GM23248 (cell line): ENCODE measurements around the gene TPMT. TPM values are rescaled to one million over a fixed set of nuclear protein-coding genes. Genes with fewer than 3 reads are reported as not detected.

Experiments used
- DNase-seq: peaks from one replicate; pipeline ENCODE4 v3.0.0-alpha.2; 2015
- H2AFZ ChIP-seq: fragments of 200-600 bp; sonication (generic); 2 replicates; pipeline ENCODE4 v1.6.1; 2016; ENCODE audit warnings: antibody characterized with exemption
- H3F3A ChIP-seq: fragments of 200-600 bp; sonication (generic); 2 replicates; pipeline ENCODE4 v1.6.1; 2016; ENCODE audit warnings: mild to moderate bottlenecking, antibody characterized with exemption, mixed run types; ENCODE audit not compliant: insufficient read depth
- H3K27ac ChIP-seq: fragments of 200-600 bp; sonication (generic); 2 replicates; pipeline ENCODE4 v1.5.1; 2016; ENCODE audit warnings: mild to moderate bottlenecking
- H3K27me3 ChIP-seq: fragments of 200-600 bp; sonication (generic); replicated peaks from 2 replicates; pipeline ENCODE4 v1.6.1; 2016; ENCODE audit warnings: mild to moderate bottlenecking; ENCODE audit not compliant: insufficient read depth
- H3K36me3 ChIP-seq: fragments of 200-600 bp; sonication (generic); 2 replicates; pipeline ENCODE4 v1.6.1; 2016; ENCODE audit warnings: low read depth, mild to moderate bottlenecking
- H3K4me1 ChIP-seq: fragments of 200-600 bp; sonication (generic); 2 replicates; pipeline ENCODE4 v1.6.1; 2016; ENCODE audit warnings: mild to moderate bottlenecking; ENCODE audit not compliant: insufficient read depth
- H3K4me2 ChIP-seq: fragments of 200-600 bp; sonication (generic); one replicate; pipeline ENCODE4 v1.6.1; 2016; ENCODE audit warnings: mild to moderate bottlenecking; ENCODE audit not compliant: unreplicated experiment
- H3K4me3 ChIP-seq: fragments of 200-600 bp; sonication (generic); 2 replicates; pipeline ENCODE4 v1.5.1; 2016; ENCODE audit warnings: mild to moderate bottlenecking
- H3K79me2 ChIP-seq: fragments of 200-600 bp; sonication (generic); 2 replicates; pipeline ENCODE4 v1.6.1; 2016; ENCODE audit warnings: mild to moderate bottlenecking; ENCODE audit not compliant: insufficient read depth
- H3K9ac ChIP-seq: fragments of 200-600 bp; sonication (generic); 2 replicates; pipeline ENCODE4 v1.6.1; 2016; ENCODE audit warnings: mild to moderate bottlenecking
- H3K9me2 ChIP-seq: fragments of 200-600 bp; sonication (generic); 2 replicates; pipeline ENCODE4 v1.6.1; 2016; ENCODE audit warnings: mixed run types, mild to moderate bottlenecking, moderate library complexity; ENCODE audit not compliant: insufficient read depth
- H3K9me3 ChIP-seq: fragments of 200-600 bp; sonication (generic); one replicate; pipeline ENCODE4 v1.6.1; 2017; ENCODE audit warnings: low read depth
- H4K20me1 ChIP-seq: fragments of 200-600 bp; sonication (generic); 2 replicates; pipeline ENCODE4 v1.6.0; 2016; ENCODE audit not compliant: insufficient read depth
- EZH2 ChIP-seq: fragments of 200-600 bp; sonication (generic); IDR thresholded peaks from 2 replicates; pipeline ENCODE4 v1.6.1; 2018; ENCODE audit warnings: antibody characterized with exemption, mild to moderate bottlenecking; ENCODE audit not compliant: insufficient read depth, poor library complexity, severe bottlenecking
- EZH2phosphoT487 ChIP-seq: fragments of 200-600 bp; sonication (generic); IDR thresholded peaks from 2 replicates; pipeline ENCODE4 v1.6.1; 2018; ENCODE audit warnings: antibody characterized with exemption, moderate library complexity, mild to moderate bottlenecking, low read depth; ENCODE audit not compliant: insufficient read depth
- WGBS, 2 experiments: methylation state at CpG; one replicate each; pipeline ENCODE4 v1.1.6; 2015 to 2017; ENCODE audit warnings: low lambda C conversion rate in 2 of 2, low coverage in 1 of 2; ENCODE audit errors: missing lambda C conversion rate in 2 of 2; 5-methylcytosine and 5-hydroxymethylcytosine counted together
- in situ Hi-C: fragments of 300-500 bp; cut with MboI; formaldehyde crosslinking; loops from 2 replicates; pipeline ENCODE4 v1.15.0; 2020
- polyA plus RNA-seq: library from polyadenylated mRNA; unstranded; fragments of >200 nt; fragmentation: Nextera tagmentation; extraction: Ambion mirVana; gene quantifications from 2 replicates; pipeline ENCODE4 v1.2.1, GENCODE V29; 2016
- total RNA-seq: library from RNA; depleted of rRNA; stranded (reverse); fragments of >200 nt; shearing (Covaris generic); gene quantifications from 2 replicates; pipeline ENCODE4 v1.2.3, GENCODE V29; 2014

The TPMT gene
- total and polyA plus RNA-seq, 2 experiments from 2014 or later = 22.6 TPM

DNA sequence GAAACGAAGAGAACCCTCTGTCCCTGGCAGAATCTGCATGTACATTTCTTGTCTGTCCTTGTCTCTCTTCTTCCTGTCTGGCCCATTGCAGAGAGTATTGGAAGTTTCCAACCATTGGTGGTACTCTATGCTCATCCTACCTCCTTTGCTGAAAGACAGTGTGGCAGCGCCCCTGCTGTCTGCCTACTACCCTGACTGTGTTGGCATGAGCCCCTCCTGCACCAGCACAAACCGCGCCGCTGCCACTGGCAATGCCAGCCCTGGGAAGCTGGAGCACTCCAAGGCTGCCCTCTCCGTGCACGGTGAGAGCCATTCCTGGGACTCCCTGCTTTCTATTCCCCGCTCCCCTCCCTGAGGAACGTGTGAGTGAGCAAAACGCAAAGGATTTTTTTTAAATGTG, 32.8 kb upstream of the TPMT start:
- H3K36me3 ChIP-seq = no peaks in the 10 kb centered on the region
- H3K27ac ChIP-seq = no peak overlapping the region
- no peak overlapping the region for H2AFZ ChIP-seq
- no peaks in the 10 kb centered on the region for H3K79me2 ChIP-seq
- H4K20me1 ChIP-seq = no peaks in the 10 kb centered on the region
- no peak overlapping the region for H3K4me3 ChIP-seq
- no peaks in the 10 kb centered on the region for H3F3A ChIP-seq
- WGBS, 2 experiments = 96% methylated on average over 10 of the region's 10 CpGs
- no peak for DNase-seq
- no peak overlapping the region for H3K9ac ChIP-seq
- no peak overlapping the region for H3K4me2 ChIP-seq
- H3K27me3 ChIP-seq = no peaks in the 10 kb centered on the region
- no peaks in the 10 kb centered on the region for H3K9me2 ChIP-seq
- in situ Hi-C loops = no loop called here
- TF ChIP-seq EZH2phosphoT487 (no peak), EZH2 (no peak)
- no peaks in the 10 kb centered on the region for H3K4me1 ChIP-seq
- no peaks in the 10 kb centered on the region for H3K9me3 ChIP-seq

DNA sequence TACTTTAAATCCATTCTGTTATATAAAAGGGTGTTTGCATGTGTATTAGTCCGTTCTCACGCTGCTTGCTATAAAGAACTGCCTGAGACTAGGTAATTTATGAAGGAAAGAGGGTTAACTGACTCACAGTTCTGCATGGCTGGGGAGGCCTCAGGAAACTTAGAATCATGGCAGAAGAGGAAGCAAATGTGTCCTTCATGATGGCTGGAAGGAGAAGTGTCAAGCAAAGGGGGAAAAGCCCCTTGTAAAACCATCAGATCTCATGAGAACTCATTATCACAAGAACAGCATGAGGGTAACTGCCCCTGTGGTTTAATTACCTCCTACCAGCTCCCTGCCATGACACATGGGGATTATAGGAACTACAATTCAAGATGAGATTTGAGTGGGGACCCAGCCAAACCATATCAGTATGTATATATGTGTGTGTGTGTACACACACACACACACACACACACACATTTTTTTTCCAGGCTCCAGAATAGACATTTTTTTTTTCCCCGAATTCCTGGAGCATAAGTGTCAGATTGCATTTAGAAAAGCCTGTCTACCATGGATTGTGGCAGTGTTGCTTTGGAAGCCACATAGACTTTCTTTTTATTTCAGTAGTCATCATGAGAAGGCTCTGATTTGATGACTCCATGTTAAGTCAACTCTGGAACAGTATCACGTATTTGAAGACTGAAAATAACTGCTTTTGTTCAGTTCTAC, 31.8 kb upstream of the TPMT start:
- H2AFZ ChIP-seq = no peak overlapping the region
- no peak overlapping the region for H3K4me2 ChIP-seq
- H3K79me2 ChIP-seq = no peaks in the 10 kb centered on the region
- no peak overlapping the region for H3K9ac ChIP-seq
- DNase-seq = no peak
- no peak overlapping the region for H3K4me3 ChIP-seq
- H3K27me3 ChIP-seq = no peaks in the 10 kb centered on the region
- 95 to 97% methylated on average over 4 of the region's 4 CpGs for WGBS, 2 experiments
- TF ChIP-seq EZH2phosphoT487 (no peak), EZH2 (no peak)
- in situ Hi-C loops = no loop called here
- no peaks in the 10 kb centered on the region for H3F3A ChIP-seq
- H3K36me3 ChIP-seq = no peaks in the 10 kb centered on the region
- no peaks in the 10 kb centered on the region for H3K9me2 ChIP-seq
- no peaks in the 10 kb centered on the region for H3K4me1 ChIP-seq
- H3K9me3 ChIP-seq = no peaks in the 10 kb centered on the region
- H3K27ac ChIP-seq = no peak overlapping the region
- H4K20me1 ChIP-seq = no peaks in the 10 kb centered on the region

DNA sequence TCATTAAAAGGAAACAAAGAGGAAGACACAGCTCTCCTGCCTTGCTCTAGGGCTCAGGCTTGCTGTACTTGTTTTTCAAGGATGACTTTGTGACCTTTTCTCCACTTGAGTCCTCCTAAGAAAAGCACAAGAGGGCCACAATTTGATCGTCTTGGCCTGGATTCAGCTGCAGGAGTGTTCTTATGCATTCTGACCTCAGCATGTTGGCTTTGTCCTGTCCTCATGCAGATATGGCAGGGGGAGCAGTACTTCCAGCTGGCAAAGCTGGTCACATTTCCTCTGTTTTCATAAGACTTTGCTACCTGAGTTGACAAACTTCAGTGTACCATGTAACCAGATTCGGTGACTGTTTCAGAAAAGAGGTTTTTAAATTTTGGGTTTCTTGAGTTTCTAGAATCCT, 31.2 kb upstream of the TPMT start:
- H3F3A ChIP-seq = no peaks in the 10 kb centered on the region
- no peak overlapping the region for H3K9ac ChIP-seq
- no peak overlapping the region for H3K27ac ChIP-seq
- in situ Hi-C loops = no loop called here
- H3K4me3 ChIP-seq = no peak overlapping the region
- no peaks in the 10 kb centered on the region for H3K27me3 ChIP-seq
- no peaks in the 10 kb centered on the region for H3K9me2 ChIP-seq
- no peaks in the 10 kb centered on the region for H3K4me1 ChIP-seq
- WGBS, 2 experiments = 93 to 98% methylated on average over 2 of the region's 2 CpGs
- TF ChIP-seq EZH2 (no peak), EZH2phosphoT487 (no peak)
- no peaks in the 10 kb centered on the region for H3K9me3 ChIP-seq
- no peak overlapping the region for H3K4me2 ChIP-seq
- no peak for DNase-seq
- H3K79me2 ChIP-seq = no peaks in the 10 kb centered on the region
- no peak overlapping the region for H2AFZ ChIP-seq
- no peaks in the 10 kb centered on the region for H4K20me1 ChIP-seq
- no peaks in the 10 kb centered on the region for H3K36me3 ChIP-seq

DNA sequence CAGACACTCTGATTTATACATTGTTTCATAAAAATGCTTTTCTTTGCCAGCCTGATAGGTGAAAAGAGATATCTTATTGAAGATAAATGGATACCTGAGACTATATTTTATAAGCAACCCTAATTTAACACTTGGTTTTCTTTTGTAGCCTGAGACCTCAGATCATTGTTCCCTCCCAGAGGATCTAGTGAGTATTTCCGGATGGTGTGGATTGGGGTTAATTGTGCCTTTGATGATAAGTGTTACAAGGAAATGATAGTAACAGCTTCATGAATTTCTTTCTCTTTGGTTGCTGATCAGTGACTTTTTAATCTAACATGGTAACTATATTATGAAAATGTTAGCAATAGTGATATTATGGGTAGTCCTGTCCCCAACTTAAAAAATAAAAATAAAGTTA, 30.7 kb upstream of the TPMT start:
- Histone ChIP-seq H3K9ac (no peak overlapping the region), H3K36me3 (no peaks in the 10 kb centered on the region), H3K79me2 (no peaks in the 10 kb centered on the region), H3K4me1 (no peaks in the 10 kb centered on the region), H3K4me2 (no peak overlapping the region), H3K4me3 (no peak overlapping the region), H3K27ac (no peak overlapping the region), H3K27me3 (no peaks in the 10 kb centered on the region), H4K20me1 (no peaks in the 10 kb centered on the region), H3K9me3 (no peaks in the 10 kb centered on the region), H2AFZ (no peak overlapping the region), H3K9me2 (no peaks in the 10 kb centered on the region), H3F3A (no peaks in the 10 kb centered on the region)
- no peak for DNase-seq
- in situ Hi-C loops = no loop called here
- WGBS, 2 experiments = 97 to 100% methylated on average over 1 of the region's 1 CpG
- no peak for TF ChIP-seq EZH2phosphoT487
- no peak for TF ChIP-seq EZH2

DNA sequence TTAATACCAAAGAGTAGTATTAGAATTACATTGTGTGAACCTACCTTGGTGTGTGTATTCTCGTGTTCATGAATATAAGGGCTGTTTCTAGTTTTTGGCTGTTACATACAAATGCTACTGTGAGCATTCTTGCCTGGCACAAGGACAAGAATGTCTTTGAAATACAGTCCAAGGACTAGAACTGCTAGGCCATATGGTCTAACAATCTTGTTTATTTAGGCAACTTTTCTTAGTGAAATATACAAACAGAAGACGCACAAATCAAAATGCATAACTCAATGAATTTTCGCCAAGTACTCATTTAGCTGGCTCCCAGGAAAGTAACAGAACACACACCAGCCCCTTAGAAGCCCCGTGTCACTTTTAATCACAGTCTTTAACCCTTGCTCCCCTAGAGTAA, 28.9 kb upstream of the TPMT start:
- H3K9me2 ChIP-seq = no peaks in the 10 kb centered on the region
- H3F3A ChIP-seq = no peaks in the 10 kb centered on the region
- no peaks in the 10 kb centered on the region for H3K79me2 ChIP-seq
- no peak overlapping the region for H2AFZ ChIP-seq
- no peak for DNase-seq
- H3K9me3 ChIP-seq = no peaks in the 10 kb centered on the region
- TF ChIP-seq EZH2phosphoT487 = no peak
- no peak for TF ChIP-seq EZH2
- H3K27me3 ChIP-seq = no peaks in the 10 kb centered on the region
- H3K4me3 ChIP-seq = no peak overlapping the region
- no peak overlapping the region for H3K27ac ChIP-seq
- WGBS, 2 experiments = 77 to 81% methylated on average over 4 of the region's 4 CpGs
- in situ Hi-C loops = no loop called here
- H3K4me2 ChIP-seq = no peak overlapping the region
- no peaks in the 10 kb centered on the region for H3K36me3 ChIP-seq
- no peaks in the 10 kb centered on the region for H4K20me1 ChIP-seq
- no peak overlapping the region for H3K9ac ChIP-seq
- H3K4me1 ChIP-seq = no peaks in the 10 kb centered on the region
